HG02970 (cell line): ENCODE measurements around the gene KLHDC8A.
"Not testable (repeated sequence)": the region's sequence is repeated elsewhere in the genome, so short reads cannot be mapped to it uniquely, and the experiment has no call there.

Source experiments
- ATAC-seq: cut with Tn5 transposase; IDR thresholded peaks from one replicate; pipeline ENCODE4 v1.9.1; 2021; ENCODE audit warnings: mild to moderate bottlenecking, moderate library complexity, moderate number of reproducible peaks; ENCODE audit not compliant: unreplicated experiment, low FRiP score

KLHDC8A gene

DNA sequence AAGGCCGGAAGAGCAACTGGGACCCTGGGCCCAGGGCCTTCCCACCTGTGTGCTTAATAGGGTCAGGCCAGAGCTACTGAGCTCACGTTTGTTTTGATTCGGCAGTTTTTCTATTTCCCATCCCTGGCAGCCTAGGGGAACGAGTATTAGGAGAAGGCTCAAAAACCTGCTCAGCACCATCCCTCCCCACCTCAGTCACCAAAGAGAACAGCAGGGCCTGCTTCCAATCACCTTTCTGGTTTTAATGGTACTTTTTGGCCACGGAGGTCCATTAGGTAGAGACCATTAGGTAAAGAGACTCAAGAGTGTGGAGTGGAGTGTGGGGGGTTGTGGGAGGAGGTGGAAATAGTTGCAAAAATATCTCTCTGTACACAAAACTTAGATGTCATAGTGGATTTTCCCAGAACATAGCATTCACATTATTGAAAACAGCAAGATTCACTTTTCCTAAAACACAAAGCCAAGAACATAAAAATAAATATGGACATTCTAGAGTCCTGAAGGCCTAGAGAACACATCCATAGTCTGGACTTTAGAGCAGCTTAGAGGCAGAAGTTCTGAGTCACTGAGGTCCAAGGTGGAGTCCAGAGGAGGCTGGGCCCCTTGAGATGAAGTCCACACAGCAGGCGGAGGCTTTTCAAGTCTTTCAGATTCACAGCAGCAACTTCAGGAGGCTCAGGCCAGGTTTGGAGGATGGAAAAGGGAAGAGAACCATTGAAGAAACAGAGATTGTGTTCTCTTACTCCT is 54.7 kb downstream of the KLHDC8A start:
- no peak for ATAC-seq

DNA sequence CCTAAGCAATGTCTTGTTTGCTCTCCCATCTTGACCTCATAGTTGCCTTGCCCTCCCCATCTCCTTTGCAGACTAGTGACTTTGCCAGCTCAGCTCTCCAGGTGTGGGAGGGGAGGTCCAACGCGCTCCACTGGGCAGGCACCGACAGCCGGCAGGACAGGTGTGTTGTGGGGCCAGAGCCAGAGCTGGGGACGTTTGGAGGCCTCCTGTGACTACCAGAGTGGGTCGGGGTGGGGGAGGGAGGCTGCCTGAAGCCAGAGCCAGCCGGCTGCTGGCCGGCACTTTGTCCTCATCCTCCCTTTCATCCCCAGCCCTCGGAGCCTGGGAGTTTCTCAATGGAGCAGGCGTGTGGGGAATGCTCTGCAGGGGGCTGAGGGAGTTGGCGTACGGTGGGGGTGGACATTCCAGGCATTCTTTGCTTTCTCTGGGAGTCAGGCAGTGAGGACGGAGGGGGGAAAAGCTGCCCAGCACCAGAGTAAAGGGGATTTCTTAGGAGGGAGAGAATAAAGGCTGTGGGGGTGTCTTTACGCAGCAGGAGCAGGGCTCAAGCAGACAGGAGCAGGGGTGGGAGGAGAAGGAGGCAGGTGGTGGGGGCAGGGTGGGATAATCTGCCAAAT is 55.4 kb downstream of the KLHDC8A start:
- no peak for ATAC-seq

DNA sequence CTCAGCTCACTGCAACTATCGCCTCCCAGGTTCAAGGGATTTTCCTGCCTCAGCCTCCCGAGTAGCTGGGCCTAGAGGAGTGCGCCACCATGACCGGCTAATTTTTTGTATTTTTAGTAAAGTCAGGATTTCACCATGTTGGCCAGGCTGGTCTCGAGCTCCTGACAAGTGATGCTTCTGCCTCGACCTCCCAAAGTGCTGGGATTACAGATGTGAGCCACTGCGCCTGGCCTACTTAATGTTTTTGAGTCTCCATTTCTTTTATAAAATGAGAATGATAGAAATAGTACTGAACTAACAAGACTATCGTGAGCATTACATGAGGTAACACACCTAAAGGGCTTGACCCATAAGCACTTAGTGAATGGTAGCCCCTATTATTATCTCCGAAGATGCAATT is 56.6 kb downstream of the KLHDC8A start:
- ATAC-seq: no peak

DNA sequence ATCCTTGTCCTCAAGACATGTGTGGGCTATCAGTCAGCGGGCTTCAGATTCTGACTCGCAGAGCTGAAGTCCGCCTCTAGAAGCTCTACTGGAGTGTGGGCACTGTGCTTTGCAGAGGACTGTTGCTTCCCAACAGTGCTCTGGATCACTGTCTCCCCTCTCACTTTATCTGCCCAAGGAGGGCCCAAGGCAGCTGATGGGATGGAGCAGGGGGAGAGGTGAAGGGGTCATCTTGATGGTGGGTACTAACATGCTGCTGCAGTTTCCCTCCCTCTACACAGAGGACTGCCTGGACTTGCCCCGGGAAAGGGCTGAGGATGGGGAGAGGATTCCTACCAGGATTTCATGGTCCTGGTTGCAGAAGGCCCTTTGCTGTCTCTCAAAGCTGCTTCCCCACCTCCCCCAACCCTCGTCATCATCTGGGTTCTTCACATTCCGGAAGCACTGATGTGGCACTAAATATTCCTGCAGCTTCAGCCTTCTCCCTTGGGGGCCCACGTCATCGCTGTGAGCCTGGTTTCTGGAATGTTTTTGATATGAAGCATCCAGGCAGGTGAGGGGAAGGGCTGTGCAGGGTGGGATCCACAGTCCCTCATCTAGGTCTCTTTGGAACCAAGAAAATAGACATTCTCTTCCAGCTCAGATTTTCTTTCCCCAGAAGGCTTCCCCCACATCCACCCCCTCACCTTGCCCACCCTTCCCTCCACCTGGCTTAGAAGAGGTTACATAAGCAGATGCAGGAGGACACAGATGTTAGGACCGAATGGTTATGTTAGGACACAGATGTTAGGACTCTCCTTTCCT is 58.3 kb downstream of the KLHDC8A start:
- ATAC-seq: no peak

DNA sequence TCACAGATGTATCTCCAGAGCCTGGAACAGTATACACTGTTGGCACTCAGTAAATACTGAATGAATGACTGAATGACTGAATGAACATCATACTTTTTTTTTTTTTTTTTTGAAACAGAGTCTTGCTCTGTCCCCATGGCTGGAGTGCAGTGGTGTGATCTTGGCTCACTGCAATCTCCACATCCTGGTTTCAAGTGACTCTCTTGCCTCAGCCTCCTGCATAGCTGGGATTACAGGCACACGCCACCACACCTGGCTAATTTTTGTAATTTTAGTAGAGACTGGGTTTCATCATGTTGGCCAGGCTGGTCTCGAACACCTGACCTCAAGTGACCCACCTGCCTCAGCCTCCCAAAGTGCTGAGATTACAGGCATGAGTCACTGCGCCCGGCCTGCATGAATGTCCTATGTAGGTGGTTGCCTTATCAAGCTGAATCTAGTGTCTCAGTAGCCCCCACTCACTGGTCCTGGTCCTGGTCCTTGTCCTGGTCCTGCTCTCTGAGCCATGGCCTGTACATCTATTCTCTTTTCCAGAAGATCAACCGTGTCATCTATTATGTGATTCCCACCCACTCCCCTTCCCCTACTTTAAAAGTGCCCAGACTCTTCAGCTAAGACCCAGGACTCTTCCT is 59.1 kb downstream of the KLHDC8A start:
- not testable (repeated sequence) for ATAC-seq

DNA sequence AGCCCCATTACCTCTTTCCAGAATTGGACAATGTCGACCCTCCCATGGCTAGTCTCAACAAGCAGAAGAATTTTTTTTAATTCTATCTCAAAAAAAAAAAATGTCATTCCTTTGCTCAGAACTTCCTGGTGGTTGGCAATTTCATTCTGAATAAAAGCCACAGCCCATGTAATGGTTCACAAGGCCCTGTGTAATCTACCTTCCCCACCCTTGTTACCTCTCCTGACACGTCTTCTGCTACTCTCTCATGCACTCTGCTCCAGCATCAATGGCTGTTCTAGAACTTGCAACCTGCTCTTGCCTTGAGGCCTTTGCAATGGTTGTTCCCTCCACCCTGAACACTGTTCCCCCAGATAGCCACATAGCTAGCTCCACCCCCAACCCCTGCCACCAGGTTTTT is 60.6 kb downstream of the KLHDC8A start:
- ATAC-seq: no peak

DNA sequence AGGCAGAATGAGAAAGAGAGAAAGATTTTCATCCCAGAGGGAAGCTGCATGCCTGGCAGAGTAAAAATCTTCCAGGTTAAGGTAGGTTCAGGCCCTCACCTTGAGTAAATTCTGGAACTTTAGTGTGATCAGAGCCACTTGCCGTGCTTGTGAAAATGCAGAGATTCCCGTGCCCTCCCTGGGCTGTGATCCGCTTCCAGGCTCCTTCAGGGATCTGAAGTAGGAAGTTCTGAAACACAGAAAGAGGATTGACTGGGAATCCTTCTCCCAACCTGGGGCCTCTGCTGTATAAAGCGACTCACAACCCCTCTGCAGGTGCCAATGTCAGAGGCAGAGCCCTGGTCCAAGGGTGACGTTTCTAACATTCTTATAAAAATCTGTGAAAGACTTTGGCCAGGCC is 61.8 kb downstream of the KLHDC8A start:
- no peak for ATAC-seq

DNA sequence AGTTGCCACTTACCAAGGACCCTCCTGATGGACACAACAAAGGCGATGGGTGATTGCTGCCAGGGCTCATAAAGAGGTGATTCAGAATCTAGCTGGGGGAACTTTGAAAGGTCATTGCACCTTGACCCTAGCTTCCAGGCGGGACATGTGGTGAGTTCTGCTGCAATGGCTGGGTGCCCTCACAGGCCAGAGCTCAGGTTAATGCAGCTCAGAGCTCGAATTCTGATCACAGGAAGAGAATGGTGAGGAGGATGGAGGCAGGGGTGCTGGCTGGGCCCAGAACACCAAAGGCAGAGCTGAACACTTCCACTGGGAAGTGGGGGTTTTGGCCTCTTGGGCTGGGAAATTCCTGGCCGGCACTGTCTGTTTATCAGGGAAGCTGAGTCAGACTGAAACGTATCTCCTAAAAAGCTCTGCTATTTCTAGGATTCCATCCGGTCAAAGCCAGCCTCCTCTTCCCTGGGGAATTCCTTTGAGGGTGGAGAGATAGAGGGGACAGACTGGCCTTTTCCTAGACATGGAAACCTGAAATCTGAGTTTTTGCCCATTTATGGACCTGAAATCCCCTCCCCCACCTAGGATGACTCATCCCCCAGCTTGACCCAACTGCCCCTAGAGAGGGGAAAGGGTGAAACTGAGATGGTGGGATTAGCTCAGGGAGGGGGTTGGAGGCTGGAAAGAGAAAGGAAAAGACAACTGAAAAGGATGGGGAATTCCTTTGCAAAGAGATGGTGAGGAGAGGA is 62.4 kb downstream of the KLHDC8A start:
- no peak for ATAC-seq

DNA sequence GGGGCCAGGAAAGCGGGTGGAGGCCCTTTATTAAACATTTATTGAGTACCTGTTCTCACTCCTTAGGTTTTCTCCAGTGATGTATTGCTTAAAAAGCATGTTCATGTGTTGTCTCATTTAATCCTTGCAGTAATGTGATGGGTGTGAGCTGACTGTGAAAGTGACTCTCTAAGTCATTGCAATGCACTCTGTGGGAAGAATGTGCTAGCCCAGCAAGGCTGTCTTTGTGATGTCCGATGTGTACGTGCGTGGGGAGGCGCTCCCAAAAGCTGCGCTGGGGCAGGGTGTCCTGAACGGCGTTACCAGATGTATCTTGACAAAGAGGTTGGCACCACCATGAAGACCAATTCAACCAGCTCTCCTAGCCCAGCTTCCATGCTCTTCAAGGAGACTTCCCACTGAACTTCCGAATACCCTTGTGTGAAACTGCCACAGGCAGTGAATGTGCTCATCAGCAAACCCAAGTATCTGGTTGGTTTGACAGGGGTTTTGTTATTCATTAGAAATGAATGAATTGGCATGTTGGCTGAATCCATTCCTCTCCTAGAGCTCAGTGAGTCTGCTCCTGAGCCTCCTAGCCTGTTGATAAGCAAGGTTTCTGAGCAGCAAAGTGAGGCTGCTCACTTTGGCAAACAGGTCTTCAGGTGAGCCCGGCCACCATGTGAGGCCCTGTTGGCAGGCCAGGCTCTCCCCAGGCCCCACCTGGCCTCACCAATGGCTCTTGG is 63.2 kb downstream of the KLHDC8A start:
- no peak for ATAC-seq

DNA sequence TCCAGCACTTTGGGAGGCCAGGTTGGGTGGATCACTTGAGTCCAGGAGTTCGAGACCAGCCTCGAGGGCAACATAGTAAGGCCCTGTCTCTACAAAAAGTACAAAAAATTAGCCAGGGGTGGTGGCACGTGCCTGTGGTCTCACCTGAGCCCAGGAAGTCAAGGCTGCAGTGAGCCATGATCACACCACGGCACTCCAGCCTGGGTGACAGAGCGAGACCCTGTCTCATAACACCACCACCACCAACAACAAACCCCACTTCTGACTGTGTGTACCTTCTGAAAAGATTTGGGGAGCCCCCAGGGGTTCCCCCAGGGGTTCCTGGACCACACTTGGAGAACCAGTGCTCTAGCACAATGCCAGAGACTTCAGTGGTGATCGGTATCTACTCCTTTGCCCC is 65.1 kb downstream of the KLHDC8A start:
- ATAC-seq: no peak

DNA sequence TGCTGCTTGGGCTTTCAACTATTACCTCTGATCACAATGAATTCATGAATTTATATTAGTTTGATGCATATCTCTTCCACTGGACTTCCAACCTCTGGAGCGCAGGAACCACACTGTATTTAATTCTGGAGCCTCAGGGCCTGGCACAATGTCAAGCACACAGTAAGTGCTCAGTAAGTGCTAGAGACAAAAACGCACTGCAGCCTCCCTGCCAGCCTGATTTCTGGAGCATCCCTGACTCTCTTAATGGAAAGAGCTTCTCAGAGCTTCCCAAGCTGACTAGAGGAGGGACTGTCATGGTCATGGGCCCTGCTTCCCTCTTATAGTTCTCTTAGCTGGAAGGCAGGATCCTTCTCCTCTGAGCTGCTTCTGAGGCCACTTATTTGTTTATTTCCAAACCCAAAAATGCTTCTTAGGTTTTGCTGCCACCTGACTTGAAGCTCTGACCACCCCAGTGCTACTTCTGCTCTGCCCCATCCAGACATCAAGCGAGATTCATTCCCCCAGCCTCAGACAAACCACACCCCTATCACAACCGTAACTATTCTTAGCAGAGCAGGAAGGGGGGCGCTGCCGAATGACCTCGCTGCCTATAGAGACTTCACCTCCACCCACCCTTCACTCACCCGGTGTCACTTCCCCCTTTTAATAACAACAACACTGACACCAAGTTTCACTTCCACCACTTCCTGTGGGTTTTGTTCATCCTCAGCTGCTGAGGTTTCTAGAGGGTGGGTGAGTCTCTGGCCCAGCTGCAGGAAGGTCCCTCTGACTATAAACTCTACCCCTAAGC is 68.8 kb downstream of the KLHDC8A start:
- peak; percentile 81 for ATAC-seq

DNA sequence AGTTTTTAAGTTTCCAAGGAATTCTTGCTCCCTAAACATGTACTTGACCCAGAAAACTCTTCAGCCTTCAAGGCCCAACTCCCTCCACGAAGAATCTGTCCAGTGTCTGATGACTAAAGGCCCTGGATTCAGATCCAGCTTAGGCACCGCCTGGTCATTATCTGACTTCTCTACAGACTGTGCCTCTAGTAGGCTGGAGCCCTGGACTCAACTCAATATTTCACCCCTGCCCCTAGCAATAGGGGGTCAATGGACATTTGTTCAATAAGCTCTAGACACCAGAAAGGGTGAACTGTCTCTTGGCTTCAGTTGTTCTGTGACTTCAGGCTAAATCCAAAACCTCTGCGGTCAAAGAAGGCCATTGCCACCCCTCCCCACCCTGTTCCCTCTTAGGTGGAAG is 69.6 kb downstream of the KLHDC8A start:
- no peak for ATAC-seq

DNA sequence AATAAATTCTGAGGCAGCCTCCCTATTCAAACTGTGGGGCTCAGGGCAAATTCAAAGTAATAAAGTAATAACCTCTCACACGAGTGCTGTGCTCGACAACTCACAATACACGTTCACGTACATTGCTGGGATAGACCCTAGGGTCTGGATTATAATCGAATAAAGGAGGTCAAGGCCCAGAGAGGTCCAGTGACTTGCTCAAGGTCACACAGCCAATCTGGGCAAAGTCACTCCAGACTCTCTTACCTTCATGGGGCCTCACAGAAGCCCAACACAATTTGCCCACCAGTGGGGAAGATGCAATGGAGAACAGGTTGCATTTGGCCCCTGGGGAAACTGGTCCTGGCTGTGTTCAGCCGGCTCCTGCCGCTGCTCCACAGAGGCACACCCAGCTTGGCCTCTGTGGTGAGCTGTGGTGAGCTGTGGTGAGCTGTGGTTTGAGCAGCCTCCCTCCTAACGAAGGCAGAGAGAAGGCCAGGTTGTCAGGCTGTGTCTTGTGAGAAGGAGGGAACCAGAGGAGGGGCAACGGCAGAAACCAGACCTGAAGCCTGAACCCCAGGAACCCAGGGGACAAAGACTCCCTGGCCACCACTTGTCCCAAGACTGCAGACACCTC is 70.3 kb downstream of the KLHDC8A start:
- ATAC-seq: no peak
